Mesendoderm (in vitro differentiated cells): ENCODE measurements around the gene RBMY1D. TPM values are rescaled to one million over a fixed set of nuclear protein-coding genes. Genes with fewer than 3 reads are reported as not detected.
"Not testable (repeated sequence)": the region's sequence is repeated elsewhere in the genome, so short reads cannot be mapped to it uniquely, and the experiment has no call there.

Experiments
- DNase-seq: peaks from one replicate; pipeline ENCODE4 v3.0.0; 2013
- H2AK5ac ChIP-seq: 2 replicates; pipeline ENCODE4 v1.6.1; 2013; ENCODE audit warnings: low read length, inconsistent platforms
- H2BK120ac ChIP-seq: 2 replicates; pipeline ENCODE4 v1.6.1; 2013; ENCODE audit warnings: low read depth, mild to moderate bottlenecking, low read length, moderate library complexity, mixed read lengths
- H2BK15ac ChIP-seq: replicated peaks from 2 replicates; pipeline ENCODE4 v1.6.1; 2013; ENCODE audit warnings: low read depth, mild to moderate bottlenecking, moderate library complexity
- H2BK5ac ChIP-seq: 2 replicates; pipeline ENCODE4 v1.6.1; 2013; ENCODE audit warnings: low read length, inconsistent platforms
- H3K18ac ChIP-seq: 2 replicates; pipeline ENCODE4 v1.6.1; 2013; ENCODE audit warnings: mild to moderate bottlenecking, low read length, mixed read lengths
- H3K23ac ChIP-seq: one replicate; pipeline ENCODE4 v1.6.1; 2013; ENCODE audit warnings: low read length
- H3K27ac ChIP-seq: 2 replicates; pipeline ENCODE4 v1.5.1; 2013; ENCODE audit warnings: low read depth, mild to moderate bottlenecking, inconsistent platforms, low read length, moderate library complexity
- H3K27me3 ChIP-seq: 2 replicates; pipeline ENCODE4 v1.6.1; 2013; ENCODE audit warnings: low read length, control low read depth, mild to moderate bottlenecking, inconsistent platforms; ENCODE audit not compliant: insufficient read depth, poor library complexity
- H3K36me3 ChIP-seq: 2 replicates; pipeline ENCODE4 v1.6.1; 2013; ENCODE audit warnings: low read length, inconsistent platforms; ENCODE audit not compliant: control insufficient read depth, insufficient read depth
- H3K4ac ChIP-seq: one replicate; pipeline ENCODE4 v1.6.1; 2013; ENCODE audit warnings: low read depth, mild to moderate bottlenecking, low read length, moderate library complexity
- H3K4me1 ChIP-seq: 2 replicates; pipeline ENCODE4 v1.6.1; 2013; ENCODE audit warnings: low read depth, low read length, inconsistent platforms; ENCODE audit not compliant: control insufficient read depth
- H3K4me2 ChIP-seq: 2 replicates; pipeline ENCODE4 v1.6.1; 2013; ENCODE audit warnings: low read length
- H3K4me3 ChIP-seq: 2 replicates; pipeline ENCODE4 v1.5.1; 2013; ENCODE audit warnings: mild to moderate bottlenecking, low read length
- H3K56ac ChIP-seq: one replicate; pipeline ENCODE4 v1.6.1; 2013; ENCODE audit warnings: low read length
- H3K79me1 ChIP-seq: 2 replicates; pipeline ENCODE4 v1.6.1; 2013; ENCODE audit warnings: low read length, inconsistent platforms
- H3K79me2 ChIP-seq: 2 replicates; pipeline ENCODE4 v1.6.1; 2013; ENCODE audit warnings: mild to moderate bottlenecking, low read length; ENCODE audit not compliant: control insufficient read depth, insufficient read depth
- H3K9ac ChIP-seq: 2 replicates; pipeline ENCODE4 v1.6.1; 2013; ENCODE audit warnings: low read length, inconsistent platforms
- H4K5ac ChIP-seq: one replicate; pipeline ENCODE4 v1.6.1; 2013; ENCODE audit warnings: low read length
- H4K8ac ChIP-seq: one replicate; pipeline ENCODE4 v1.6.1; 2013; ENCODE audit warnings: low read depth, mild to moderate bottlenecking, control low read depth, low read length, moderate library complexity
- WGBS: extraction: QIAGEN DNeasy Blood & Tissue Kit; methylation state at CpG from one replicate; pipeline ENCODE4 v1.1.7; 2013; ENCODE audit warnings: low lambda C conversion rate, missing lambda C conversion rate; ENCODE audit not compliant: insufficient coverage; ENCODE audit errors: extremely low coverage; 5-methylcytosine and 5-hydroxymethylcytosine counted together
- polyA plus RNA-seq, 2 experiments: library from polyadenylated mRNA; stranded (reverse); fragments of 200-250 nt; gene quantifications; one replicate each; pipeline ENCODE4 v1.2.3, GENCODE V29; 2013

Gene RBMY1D
- not detected for polyA plus RNA-seq (2013, experiment 1 of 2)
- polyA plus RNA-seq (2013, experiment 2 of 2): not detected

DNA sequence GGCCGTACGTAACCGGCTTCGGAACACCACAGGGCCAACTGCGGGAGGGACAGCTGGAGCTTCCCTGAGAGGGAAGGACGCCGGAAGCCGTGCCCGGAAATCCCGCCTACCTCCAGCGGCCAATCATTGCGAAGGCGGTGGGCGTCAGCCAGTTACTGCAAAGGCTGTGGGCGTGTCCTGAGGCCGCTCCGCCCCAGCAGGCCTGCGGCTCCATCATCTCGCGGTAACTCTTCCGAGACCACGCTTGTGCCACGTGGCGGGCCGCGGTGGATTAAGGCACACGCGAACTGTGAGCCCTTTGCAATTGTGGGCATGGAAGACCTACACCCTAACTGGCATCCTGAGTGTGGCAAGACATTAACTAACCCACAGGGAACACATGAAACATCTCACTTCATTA lies at the start of gene RBMY1D:
RBMY1D (minus strand) TSS at position 101 of the 400 bp plus-strand sequence. CDS start 2,013 bp downstream, outside the sequence.
- H3K18ac ChIP-seq, H2BK15ac ChIP-seq: not testable (repeated sequence)

DNA sequence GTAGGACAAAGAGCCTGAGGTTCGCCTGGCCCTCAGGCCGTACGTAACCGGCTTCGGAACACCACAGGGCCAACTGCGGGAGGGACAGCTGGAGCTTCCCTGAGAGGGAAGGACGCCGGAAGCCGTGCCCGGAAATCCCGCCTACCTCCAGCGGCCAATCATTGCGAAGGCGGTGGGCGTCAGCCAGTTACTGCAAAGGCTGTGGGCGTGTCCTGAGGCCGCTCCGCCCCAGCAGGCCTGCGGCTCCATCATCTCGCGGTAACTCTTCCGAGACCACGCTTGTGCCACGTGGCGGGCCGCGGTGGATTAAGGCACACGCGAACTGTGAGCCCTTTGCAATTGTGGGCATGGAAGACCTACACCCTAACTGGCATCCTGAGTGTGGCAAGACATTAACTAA lies 23.6 kb upstream of the RBMY1D start, which contains the start of gene RBMY1E:
RBMY1E (minus strand) TSS at position 101 of the 400 bp plus-strand sequence. CDS start 1,978 bp downstream, outside the sequence.
- no CpG with 5 or more reads among the region's 29 CpGs for WGBS
- not testable (repeated sequence) for H3K18ac ChIP-seq, H3K27me3 ChIP-seq, H3K4ac ChIP-seq, H3K4me1 ChIP-seq, H4K8ac ChIP-seq, H3K27ac ChIP-seq, H2BK120ac ChIP-seq, H3K4me3 ChIP-seq, DNase-seq, H3K4me2 ChIP-seq, H3K36me3 ChIP-seq, H3K9ac ChIP-seq, H4K5ac ChIP-seq, H3K23ac ChIP-seq, H3K79me1 ChIP-seq, H2BK5ac ChIP-seq, H2AK5ac ChIP-seq, H3K56ac ChIP-seq, H3K79me2 ChIP-seq, H2BK15ac ChIP-seq

More for the DNA sequence above, at the start of gene RBMY1D:
- not testable (repeated sequence) for H3K9ac ChIP-seq, H3K4me2 ChIP-seq, H3K4me3 ChIP-seq, H2BK5ac ChIP-seq, DNase-seq, H3K4ac ChIP-seq, H4K8ac ChIP-seq, H3K23ac ChIP-seq, H4K5ac ChIP-seq, H2AK5ac ChIP-seq, H3K27ac ChIP-seq, H3K27me3 ChIP-seq, H3K56ac ChIP-seq, H3K36me3 ChIP-seq, H3K4me1 ChIP-seq, H2BK120ac ChIP-seq, H3K79me2 ChIP-seq, H3K79me1 ChIP-seq
- WGBS: no CpG with 5 or more reads among the region's 28 CpGs

GRCh38 chrY:21869407-21870076 lies 24.8 kb downstream of the RBMY1D start:
- H2AK5ac ChIP-seq, H4K8ac ChIP-seq, H3K79me1 ChIP-seq, H3K36me3 ChIP-seq, H3K4ac ChIP-seq, H3K9ac ChIP-seq, H3K27me3 ChIP-seq, H3K4me3 ChIP-seq, H4K5ac ChIP-seq, H3K56ac ChIP-seq, H3K79me2 ChIP-seq, H2BK15ac ChIP-seq, H3K23ac ChIP-seq, H2BK5ac ChIP-seq, H3K27ac ChIP-seq, H2BK120ac ChIP-seq, H3K4me1 ChIP-seq, DNase-seq, H3K4me2 ChIP-seq, H3K18ac ChIP-seq: not testable (repeated sequence)
- no CpG with 5 or more reads among the region's 5 CpGs for whole genome bisulfite sequencing

DNA sequence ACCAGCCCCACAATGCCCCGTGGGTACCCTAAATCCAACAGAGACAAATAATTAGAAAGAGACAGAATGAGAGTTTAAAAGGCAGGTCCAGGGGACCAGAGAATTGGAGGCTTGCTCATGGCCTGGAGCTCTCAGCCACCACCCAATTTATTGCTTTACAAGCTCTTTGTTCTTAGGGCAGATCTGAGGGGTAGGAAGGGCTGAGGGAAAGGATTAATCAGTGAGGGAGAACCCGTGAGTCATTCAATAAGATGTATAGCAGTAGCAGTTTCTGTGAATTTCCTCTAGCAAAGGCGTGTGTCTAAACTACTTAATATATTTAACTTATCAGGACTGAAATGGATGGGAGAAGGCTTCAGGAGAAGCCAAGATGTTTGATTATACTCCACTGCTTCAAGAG lies 48.8 kb downstream of the RBMY1D start:
- Histone ChIP-seq H3K27ac (no peak overlapping the region), H3K4me3 (no peak overlapping the region), H2AK5ac (no peak overlapping the region), H2BK120ac (no peak overlapping the region), H3K4me2 (no peak overlapping the region), H2BK5ac (no peak overlapping the region), H3K9ac (no peak overlapping the region), H3K18ac (no peak overlapping the region), H4K8ac (no peak overlapping the region), H3K79me2 (no peaks in the 10 kb centered on the region), H3K4me1 (no peaks in the 10 kb centered on the region), H3K79me1 (no peaks in the 10 kb centered on the region), H2BK15ac (no peak overlapping the region), H3K27me3 (no peaks in the 10 kb centered on the region), H3K56ac (no peak overlapping the region), H4K5ac (no peak overlapping the region), H3K4ac (no peak overlapping the region), H3K23ac (no peak overlapping the region), H3K36me3 (no peaks in the 10 kb centered on the region)
- DNase-seq: no peak
- WGBS: no CpG with 5 or more reads among the region's 3 CpGs

DNA sequence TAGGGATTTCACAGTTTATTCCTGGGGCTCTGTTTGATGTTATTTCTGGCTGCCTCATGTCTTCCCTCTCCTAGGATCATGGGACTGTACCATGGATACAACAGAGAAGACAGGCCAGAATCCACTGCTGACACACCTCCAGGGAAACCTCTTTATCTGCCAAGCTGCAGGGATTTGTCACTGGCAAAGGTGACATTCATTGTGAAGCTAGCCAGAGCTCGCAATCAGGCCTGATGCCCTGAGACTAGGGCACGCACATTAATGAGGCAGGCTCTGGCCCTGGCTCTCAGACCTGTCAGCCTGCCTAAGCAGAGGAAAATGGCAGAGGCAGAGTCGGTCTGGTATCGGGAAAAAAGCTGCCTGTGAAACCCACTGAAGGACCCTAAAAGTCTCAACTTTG lies 52.2 kb downstream of the RBMY1D start:
- Histone ChIP-seq H3K9ac (no peak overlapping the region), H2AK5ac (no peak overlapping the region), H3K27me3 (no peaks in the 10 kb centered on the region), H3K36me3 (no peaks in the 10 kb centered on the region), H3K18ac (no peak overlapping the region), H3K27ac (no peak overlapping the region), H3K79me2 (no peaks in the 10 kb centered on the region), H3K4ac (no peak overlapping the region), H4K8ac (no peak overlapping the region), H3K23ac (no peak overlapping the region), H3K4me1 (no peaks in the 10 kb centered on the region), H3K79me1 (no peaks in the 10 kb centered on the region), H4K5ac (no peak overlapping the region), H2BK5ac (no peak overlapping the region), H3K4me2 (no peak overlapping the region), H2BK120ac (no peak overlapping the region), H2BK15ac (no peak overlapping the region), H3K56ac (no peak overlapping the region), H3K4me3 (no peak overlapping the region)
- WGBS: no CpG with 5 or more reads among the region's 4 CpGs
- DNase-seq: no peak

- Histone ChIP-seq H4K8ac (no peak overlapping the region), H3K56ac (no peak overlapping the region), H3K27me3 (no peaks in the 10 kb centered on the region), H3K79me1 (no peaks in the 10 kb centered on the region), H3K9ac (no peak overlapping the region), H2AK5ac (no peak overlapping the region), H2BK15ac (no peak overlapping the region), H3K4me2 (no peak overlapping the region), H2BK120ac (no peak overlapping the region), H3K4me3 (no peak overlapping the region), H3K4me1 (no peaks in the 10 kb centered on the region), H3K23ac (no peak overlapping the region), H3K4ac (no peak overlapping the region), H3K79me2 (no peaks in the 10 kb centered on the region), H4K5ac (no peak overlapping the region), H3K18ac (no peak overlapping the region), H3K27ac (no peak overlapping the region), H2BK5ac (no peak overlapping the region), H3K36me3 (no peaks in the 10 kb centered on the region)
- no CpG with 5 or more reads among the region's 5 CpGs for WGBS
- DNase-seq: no peak
These were observed 54.8 kb downstream of the RBMY1D start for GRCh38 chrY:21839489-21839888.
